Nephron progenitor cell (in vitro differentiated cells): ENCODE measurements around the gene RETN.
A peak's percentile ranks its signal among the peaks of the same experiment; 100 is the strongest.

ENCODE experiments used
- DNase-seq: peaks from one replicate; pipeline ENCODE4 v3.0.0; 2021
- H3K27ac Mint-ChIP-seq: 2 replicates; pipeline ENCODE4 v1.8.0; 2021; ENCODE audit warnings: mild to moderate bottlenecking, moderate library complexity, mixed read lengths
- H3K27me3 Mint-ChIP-seq: 2 replicates; pipeline ENCODE4 v1.8.0; 2021; ENCODE audit warnings: mild to moderate bottlenecking, low read depth, mixed read lengths; ENCODE audit not compliant: poor library complexity
- H3K36me3 Mint-ChIP-seq: 2 replicates; pipeline ENCODE4 v1.8.0; 2021; ENCODE audit warnings: low read depth, mixed read lengths
- H3K4me1 Mint-ChIP-seq: 2 replicates; pipeline ENCODE4 v1.8.0; 2021; ENCODE audit warnings: mixed read lengths
- H3K4me3 Mint-ChIP-seq: 2 replicates; pipeline ENCODE4 v1.8.0; 2021; ENCODE audit warnings: mild to moderate bottlenecking, moderate library complexity, mixed read lengths
- H3K9me3 Mint-ChIP-seq: 2 replicates; pipeline ENCODE4 v1.8.0; 2021; ENCODE audit warnings: mild to moderate bottlenecking, moderate library complexity, mixed read lengths
- TF ChIP-seq, protein P1 (sequence below): fragments of 200-600 bp; sonication (generic); IDR thresholded peaks from 2 replicates; pipeline ENCODE4 v1.5.0; 2021; ENCODE audit warnings: antibody characterized with exemption

RETN gene

DNA sequence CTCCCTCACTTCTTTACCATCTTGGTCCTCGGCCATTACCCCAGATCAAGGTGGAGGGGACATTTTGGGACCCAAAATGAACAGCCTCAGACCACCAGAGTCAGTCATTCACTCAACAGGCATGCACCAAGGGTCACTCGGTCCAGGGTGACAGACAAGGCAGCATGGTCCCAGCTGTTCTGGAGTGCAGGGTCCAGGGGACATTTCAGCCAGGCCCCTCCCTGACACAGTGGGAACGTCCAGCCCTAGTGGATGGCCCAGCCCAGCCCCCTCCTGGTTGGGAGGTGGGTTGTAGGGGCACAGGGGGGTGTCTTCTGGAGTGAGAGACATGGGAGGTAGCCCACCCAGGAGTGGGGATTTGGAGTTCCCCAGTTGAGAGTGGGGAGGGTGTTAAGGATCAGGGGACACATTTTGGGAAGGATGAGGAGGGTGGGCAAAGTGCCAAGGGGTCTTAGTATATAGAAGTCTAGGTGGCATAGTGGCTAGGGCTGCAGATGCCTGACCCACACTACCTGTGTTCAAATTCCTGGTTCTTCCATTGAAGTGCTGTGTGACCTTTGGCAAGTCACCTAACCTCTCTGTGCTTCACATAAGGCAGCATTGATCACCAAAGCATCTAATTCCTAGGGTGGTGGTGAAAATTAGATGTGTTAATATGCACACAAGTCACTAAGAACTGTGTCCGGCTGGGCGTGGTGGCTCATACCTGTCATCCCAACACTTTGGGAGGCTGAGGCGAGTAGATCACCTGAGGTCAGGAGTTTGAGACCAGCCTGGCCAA, 35.6 kb downstream of the RETN start:
- no peak overlapping the region for H3K27ac Mint-ChIP-seq
- peaks cover 46% of the 10 kb centered on the region for H3K27me3 Mint-ChIP-seq
- H3K4me1 Mint-ChIP-seq: no peaks in the 10 kb centered on the region
- no peak overlapping the region for H3K4me3 Mint-ChIP-seq
- TF ChIP-seq, protein P1, sequence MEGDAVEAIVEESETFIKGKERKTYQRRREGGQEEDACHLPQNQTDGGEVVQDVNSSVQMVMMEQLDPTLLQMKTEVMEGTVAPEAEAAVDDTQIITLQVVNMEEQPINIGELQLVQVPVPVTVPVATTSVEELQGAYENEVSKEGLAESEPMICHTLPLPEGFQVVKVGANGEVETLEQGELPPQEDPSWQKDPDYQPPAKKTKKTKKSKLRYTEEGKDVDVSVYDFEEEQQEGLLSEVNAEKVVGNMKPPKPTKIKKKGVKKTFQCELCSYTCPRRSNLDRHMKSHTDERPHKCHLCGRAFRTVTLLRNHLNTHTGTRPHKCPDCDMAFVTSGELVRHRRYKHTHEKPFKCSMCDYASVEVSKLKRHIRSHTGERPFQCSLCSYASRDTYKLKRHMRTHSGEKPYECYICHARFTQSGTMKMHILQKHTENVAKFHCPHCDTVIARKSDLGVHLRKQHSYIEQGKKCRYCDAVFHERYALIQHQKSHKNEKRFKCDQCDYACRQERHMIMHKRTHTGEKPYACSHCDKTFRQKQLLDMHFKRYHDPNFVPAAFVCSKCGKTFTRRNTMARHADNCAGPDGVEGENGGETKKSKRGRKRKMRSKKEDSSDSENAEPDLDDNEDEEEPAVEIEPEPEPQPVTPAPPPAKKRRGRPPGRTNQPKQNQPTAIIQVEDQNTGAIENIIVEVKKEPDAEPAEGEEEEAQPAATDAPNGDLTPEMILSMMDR: no peak
- no peaks in the 10 kb centered on the region for H3K9me3 Mint-ChIP-seq
- DNase-seq: no peak
- H3K36me3 Mint-ChIP-seq: no peaks in the 10 kb centered on the region

- DNase-seq: no peak
- H3K27ac Mint-ChIP-seq: no peak overlapping the region
- TF ChIP-seq, protein P1: no peak
- H3K36me3 Mint-ChIP-seq: no peaks in the 10 kb centered on the region
- peaks cover 39% of the 10 kb centered on the region for H3K27me3 Mint-ChIP-seq
- no peaks in the 10 kb centered on the region for H3K9me3 Mint-ChIP-seq
- H3K4me3 Mint-ChIP-seq: no peak overlapping the region
- H3K4me1 Mint-ChIP-seq: no peaks in the 10 kb centered on the region
Observed at GRCh38 chr19:7705387-7706187, 36.7 kb downstream of the RETN start.

DNA sequence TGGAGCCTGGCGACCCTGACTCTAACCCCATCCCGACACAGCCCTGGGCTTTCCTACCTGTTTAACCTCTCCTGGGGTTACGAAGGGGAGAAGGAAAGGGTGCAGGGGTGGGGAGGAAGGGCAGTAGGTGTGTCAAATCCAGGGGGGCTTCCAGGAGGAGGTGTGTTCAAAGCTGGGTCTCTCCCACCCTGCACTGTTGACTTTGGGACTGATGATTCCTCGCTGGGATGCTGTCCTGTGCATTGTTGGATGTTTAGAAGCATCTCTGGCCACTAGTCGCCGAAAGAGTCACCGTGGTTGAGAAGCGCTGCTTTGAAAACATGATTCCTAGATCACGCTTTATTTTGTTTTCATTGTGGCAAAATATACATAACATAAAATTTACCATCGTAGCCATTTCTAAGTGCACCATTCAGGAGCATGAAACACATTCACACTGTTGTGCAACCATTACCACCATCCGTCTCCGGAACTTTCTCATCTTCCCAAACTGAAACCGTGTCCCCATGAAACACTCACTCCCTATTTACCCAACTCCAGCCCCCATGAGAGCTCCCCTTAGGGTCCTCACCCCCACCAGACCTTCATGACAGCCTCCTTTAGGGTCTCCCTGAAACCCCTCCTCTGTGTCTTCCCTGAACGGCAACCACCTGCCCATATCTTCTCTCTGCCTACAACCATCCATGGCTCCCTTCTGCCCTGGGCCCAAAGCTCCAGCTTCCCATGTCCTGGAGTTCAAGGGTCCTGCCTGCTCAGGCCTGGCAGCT, 37.5 kb downstream of the RETN start:
- DNase-seq: no peak
- Mint-ChIP-seq H3K4me3 (no peak overlapping the region), H3K9me3 (no peaks in the 10 kb centered on the region), H3K27me3 (peaks cover 36% of the 10 kb centered on the region), H3K36me3 (no peaks in the 10 kb centered on the region), H3K27ac (peak overlapping the region; percentile 62), H3K4me1 (no peaks in the 10 kb centered on the region)
- TF ChIP-seq, protein P1: no peak

DNA sequence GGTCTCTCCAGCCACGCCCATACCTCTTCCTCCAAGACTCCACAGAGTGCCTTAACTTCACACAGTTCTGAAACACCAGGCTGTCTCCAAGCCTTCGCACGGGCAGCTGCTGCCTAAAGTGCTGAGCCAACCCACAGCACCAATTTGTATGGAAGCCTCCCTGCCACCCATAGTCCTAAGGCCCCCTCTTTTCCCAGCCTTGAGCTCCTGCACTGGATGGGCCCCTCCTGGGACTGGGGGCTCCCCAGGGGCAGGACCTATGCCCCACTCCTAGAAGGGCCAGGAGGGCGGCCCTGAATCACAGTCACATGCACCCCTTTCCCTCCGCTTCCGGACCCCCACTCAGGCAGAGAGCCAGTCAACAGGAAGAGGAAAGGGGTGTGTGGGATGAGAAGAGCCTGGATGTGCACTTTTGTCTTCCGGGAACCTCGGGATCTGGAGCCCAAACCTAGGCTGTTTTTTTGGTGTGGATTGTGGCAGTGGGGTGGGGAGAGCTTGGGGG, 38.2 kb downstream of the RETN start:
- H3K27ac Mint-ChIP-seq: no peak overlapping the region
- H3K9me3 Mint-ChIP-seq: no peaks in the 10 kb centered on the region
- no peak overlapping the region for H3K4me3 Mint-ChIP-seq
- H3K36me3 Mint-ChIP-seq: no peaks in the 10 kb centered on the region
- H3K4me1 Mint-ChIP-seq: no peaks in the 10 kb centered on the region
- TF ChIP-seq, protein P1: no peak
- peaks cover 35% of the 10 kb centered on the region for H3K27me3 Mint-ChIP-seq
- no peak for DNase-seq

GRCh38 chr19:7709932-7710460, 41.1 kb downstream of the RETN start:
- H3K4me3 Mint-ChIP-seq: no peak overlapping the region
- peaks cover 13% of the 10 kb centered on the region for H3K27me3 Mint-ChIP-seq
- no peaks in the 10 kb centered on the region for H3K9me3 Mint-ChIP-seq
- no peak overlapping the region for H3K27ac Mint-ChIP-seq
- no peaks in the 10 kb centered on the region for H3K4me1 Mint-ChIP-seq
- no peak for DNase-seq
- H3K36me3 Mint-ChIP-seq: no peaks in the 10 kb centered on the region
- TF ChIP-seq, protein P1: no peak
